HG02623 (cell line): Measurements from ENCODE around the gene VAV3.
A peak's percentile ranks its signal among the peaks of the same experiment; 100 is the strongest.

Experiments
- ATAC-seq: cut with Tn5 transposase; IDR thresholded peaks from one replicate; pipeline ENCODE4 v1.9.1; 2021; ENCODE audit warnings: moderate library complexity; ENCODE audit not compliant: unreplicated experiment

Gene VAV3

GRCh38 chr1:107795994-107796393 lies 169.0 kb downstream of the VAV3 start:
- no peak for ATAC-seq

GRCh38 chr1:107795441-107795840 lies 169.5 kb downstream of the VAV3 start:
- ATAC-seq, result no peak

- no peak for ATAC-seq
Measured at GRCh38 chr1:107794571-107794970, 170.4 kb downstream of the VAV3 start.

- no peak for ATAC-seq
Measured at GRCh38 chr1:107793896-107794453, 171.0 kb downstream of the VAV3 start.

GRCh38 chr1:107791348-107791747 lies 173.6 kb downstream of the VAV3 start:
- no peak for ATAC-seq

GRCh38 chr1:107789817-107790524 lies 175.0 kb downstream of the VAV3 start:
- ATAC-seq, result no peak

GRCh38 chr1:107788206-107789202 lies 176.5 kb downstream of the VAV3 start:
- ATAC-seq, result no peak

- no peak for ATAC-seq
Measured at GRCh38 chr1:107787299-107787698, 177.7 kb downstream of the VAV3 start.

GRCh38 chr1:107786203-107786845 lies 178.7 kb downstream of the VAV3 start:
- ATAC-seq, result no peak

GRCh38 chr1:107785496-107786202 lies 179.3 kb downstream of the VAV3 start:
- ATAC-seq, result no peak

GRCh38 chr1:107782217-107782845 lies 182.6 kb downstream of the VAV3 start:
- no peak for ATAC-seq

- ATAC-seq, result no peak
Measured at GRCh38 chr1:107781245-107781644, 183.7 kb downstream of the VAV3 start.

- ATAC-seq, result peak; percentile 9
Measured at GRCh38 chr1:107777664-107778047, 187.3 kb downstream of the VAV3 start.

- ATAC-seq, result peak; percentile 88
Measured at GRCh38 chr1:107776900-107777663, 187.9 kb downstream of the VAV3 start.

GRCh38 chr1:107771377-107771776 lies 193.6 kb downstream of the VAV3 start:
- no peak for ATAC-seq

- no peak for ATAC-seq
Measured at GRCh38 chr1:107767156-107767582, 197.8 kb downstream of the VAV3 start.

- ATAC-seq, result no peak
Measured at GRCh38 chr1:107766533-107766932, 198.4 kb downstream of the VAV3 start.

GRCh38 chr1:107762751-107763390 lies 202.1 kb downstream of the VAV3 start:
- no peak for ATAC-seq

GRCh38 chr1:107760065-107760464 lies 204.9 kb downstream of the VAV3 start:
- no peak for ATAC-seq
